ENCODE measurements around the gene KIAA1755. TPM values are rescaled to one million over a fixed set of nuclear protein-coding genes. Genes with fewer than 3 reads are reported as not detected.
A peak's percentile ranks its signal among the peaks of the same experiment; 100 is the strongest.

Gene KIAA1755
- total RNA-seq, 3 donors from 2014 or later = 2.1 to 5.1 (median 4.3) TPM

GRCh38 chr20:38223743-38224100, 36.8 kb downstream of the KIAA1755 start:
- Histone ChIP-seq H3K9me3 (no peaks in the 10 kb centered on the region), H3K27me3 (no peaks in the 10 kb centered on the region), H3K27ac (no peak overlapping the region), H3K36me3 (no peaks in the 10 kb centered on the region), H3K4me3 (no peak overlapping the region), H3K4me1 (no peaks in the 10 kb centered on the region)
- TF ChIP-seq POLR2A (IDR thresholded peaks at IDR 0.05) (no peak), POLR2AphosphoS5 (IDR thresholded peaks at IDR 0.05) (no peak)
- DNase-seq (ENCODE audit: low spot score in 2 of 2) = no peak
- intact Hi-C loops (cut with DNase I; ENCODE audit: low total_unique reads) = loop anchor here (5.0 kb wide), 1 partner anchor 166 kb away; no protein-coding TSS in a partner anchor

- no peaks in the 10 kb centered on the region for H3K9me3 ChIP-seq
- no peaks in the 10 kb centered on the region for H3K27me3 ChIP-seq
- TF ChIP-seq CTCF (IDR thresholded peaks at IDR 0.05) (no peak), POLR2A (IDR thresholded peaks at IDR 0.05) (no peak)
- no peak overlapping the region for H3K4me3 ChIP-seq
- no peaks in the 10 kb centered on the region for H3K4me1 ChIP-seq
- H3K27ac ChIP-seq = no peak overlapping the region
- no peak for DNase-seq (ENCODE audit: low spot score in 2 of 2)
- intact Hi-C loops (cut with DNase I; ENCODE audit: low total_unique reads) = loop anchor here (5.0 kb wide), 1 partner anchor 166 kb away; no protein-coding TSS in a partner anchor
- no peaks in the 10 kb centered on the region for H3K36me3 ChIP-seq
Measured at GRCh38 chr20:38222923-38223742, 37.4 kb downstream of the KIAA1755 start.

GRCh38 chr20:38222231-38222922, 38.2 kb downstream of the KIAA1755 start:
- Histone ChIP-seq H3K36me3 (no peaks in the 10 kb centered on the region), H3K27ac (no peak overlapping the region), H3K9me3 (no peaks in the 10 kb centered on the region), H3K4me1 (no peaks in the 10 kb centered on the region), H3K27me3 (no peaks in the 10 kb centered on the region), H3K4me3 (no peak overlapping the region)
- intact Hi-C loops (cut with DNase I; ENCODE audit: low total_unique reads) = loop anchor here (5.0 kb wide), 1 partner anchor 165 kb away; no protein-coding TSS in a partner anchor
- TF ChIP-seq POLR2AphosphoS5 (IDR thresholded peaks at IDR 0.05) (no peak), POLR2A (IDR thresholded peaks at IDR 0.05) (no peak), CTCF (IDR thresholded peaks at IDR 0.05) (peak; percentile 64 to 70 (median 69))
- peak in 1 of 2 donors; percentile 30 for DNase-seq (ENCODE audit: low spot score in 2 of 2)

GRCh38 chr20:38221119-38221589, 39.4 kb downstream of the KIAA1755 start:
- Histone ChIP-seq H3K27me3 (no peaks in the 10 kb centered on the region), H3K9me3 (no peaks in the 10 kb centered on the region), H3K27ac (no peak overlapping the region), H3K4me3 (no peak overlapping the region), H3K4me1 (no peaks in the 10 kb centered on the region), H3K36me3 (no peaks in the 10 kb centered on the region)
- intact Hi-C loops (cut with DNase I; ENCODE audit: low total_unique reads) = loop anchor here (5.0 kb wide), 1 partner anchor 164 kb away; no protein-coding TSS in a partner anchor
- TF ChIP-seq CTCF (IDR thresholded peaks at IDR 0.05) (peak; percentile 40 to 76 (median 70)), POLR2A (IDR thresholded peaks at IDR 0.05) (no peak)
- DNase-seq (ENCODE audit: low spot score in 2 of 2) = peak in 1 of 2 donors; percentile 66

GRCh38 chr20:38220587-38221118, 39.9 kb downstream of the KIAA1755 start:
- no peaks in the 10 kb centered on the region for H3K36me3 ChIP-seq
- TF ChIP-seq CTCF (IDR thresholded peaks at IDR 0.05) (no peak), POLR2AphosphoS5 (IDR thresholded peaks at IDR 0.05) (no peak), POLR2A (IDR thresholded peaks at IDR 0.05) (no peak)
- H3K4me3 ChIP-seq = no peak overlapping the region
- H3K4me1 ChIP-seq = no peaks in the 10 kb centered on the region
- intact Hi-C loops (cut with DNase I; ENCODE audit: low total_unique reads) = loop anchor here (5.0 kb wide), 1 partner anchor 163 kb away; no protein-coding TSS in a partner anchor
- DNase-seq (ENCODE audit: low spot score in 2 of 2) = no peak
- no peak overlapping the region for H3K27ac ChIP-seq
- no peaks in the 10 kb centered on the region for H3K27me3 ChIP-seq
- no peaks in the 10 kb centered on the region for H3K9me3 ChIP-seq

All from breast epithelium (tissue), 4 donors.